Heart right ventricle (tissue), 16 donors: ENCODE results near the gene KLHL40. TPM values are rescaled to one million over a fixed set of nuclear protein-coding genes. Genes with fewer than 3 reads are reported as not detected.
"Not testable (repeated sequence)": the region's sequence is repeated elsewhere in the genome, so short reads cannot be mapped to it uniquely, and the experiment has no call there.

Experiments
- ATAC-seq, 8 donors: fragments of 200-7000 bp; cut with Tn5 transposase; one replicate each; pipeline ENCODE4 v1.9.1; 2020; ENCODE audit warnings: mild to moderate bottlenecking in 8 of 8, moderate library complexity in 8 of 8, moderate number of reproducible peaks in 1 of 8
- DNase-seq, 2 donors: peaks; one replicate each; pipeline ENCODE4 v3.0.0-alpha.2; 2020
- H3K27ac ChIP-seq, 10 donors: fragments of 200-600 bp; sonication (generic) in 2 of 10; one replicate each; pipeline versions ENCODE4 v1.5.0 to v1.8.0; 2020 to 2022; ENCODE audit warnings: mild to moderate bottlenecking in 3 of 10
- H3K27me3 ChIP-seq, 7 donors: fragments of 200-600 bp; one replicate each; pipeline ENCODE4 v1.8.0; 2021 to 2022; ENCODE audit warnings: mild to moderate bottlenecking in 2 of 7
- H3K36me3 ChIP-seq, 9 donors: fragments of 200-600 bp; sonication (generic) in 1 of 9; one replicate each; pipeline versions ENCODE4 v1.5.0 to v1.8.0; 2020 to 2022; ENCODE audit warnings: mild to moderate bottlenecking in 2 of 9
- H3K4me1 ChIP-seq, 9 donors: fragments of 200-600 bp; sonication (generic) in 1 of 9; one replicate each; pipeline versions ENCODE4 v1.5.0 to v1.8.0; 2020 to 2022; ENCODE audit warnings: mild to moderate bottlenecking in 4 of 9
- H3K4me3 ChIP-seq, 10 donors: fragments of 200-600 bp; sonication (generic) in 2 of 10; one replicate each; pipeline versions ENCODE4 v1.5.0 to v1.8.0; 2020 to 2022; ENCODE audit warnings: mild to moderate bottlenecking in 7 of 10, moderate library complexity in 2 of 10
- H3K9me3 ChIP-seq, 11 donors: fragments of 200-600 bp in 10 of 11; sonication (generic) in 2 of 11; one replicate each; pipeline versions ENCODE4 v1.5.0 to v1.8.0; 2013 to 2022; ENCODE audit warnings: mild to moderate bottlenecking in 2 of 11, control low read depth in 1 of 11, moderate library complexity in 1 of 11
- WGBS, 2 donors: extraction: QIAGEN DNeasy Blood & Tissue Kit; methylation state at CpG; one replicate each; pipeline ENCODE4 v1.1.7; 2013; ENCODE audit warnings: inconsistent platforms in 1 of 2; 5-methylcytosine and 5-hydroxymethylcytosine counted together
- intact Hi-C, 10 donors: fragments of 100-400 bp; cut with DNase I; formaldehyde crosslinking; loops; one replicate each; pipeline versions ENCODE4 v1.11.1 to v1.14.2; 2022
- polyA plus RNA-seq, 2 donors: library from polyadenylated mRNA; stranded (reverse); fragments of 200-250 nt; gene quantifications; one replicate each; pipeline ENCODE4 v1.2.3, GENCODE V29; 2013
- total RNA-seq, 10 donors: library from RNA; stranded (reverse); fragmentation: NEBNext Ultra II Directional in 3 of 10; extraction: Animal tissue kit (Norgen Biotek cat#: 25700) in 3 of 10; gene quantifications; one replicate each; pipeline versions ENCODE4 v1.2.1 to v1.2.4, GENCODE V29; 2021 to 2023
- TF ChIP-seq, protein P1 (sequence below), 9 donors: fragments of 200-600 bp; sonication (generic) in 2 of 9; IDR thresholded peaks; one replicate each; pipeline versions ENCODE4 v1.5.0 to v1.8.0; 2021 to 2022; ENCODE audit warnings: antibody characterized with exemption in 9 of 9, mild to moderate bottlenecking in 5 of 9, moderate library complexity in 1 of 9
- donor health status: Arrhythmogenic right ventricular cardiomyopathy.
- donor health status: ischemic (EF 13 %, LVEDD 7.1; RV severe dilation, severe dysfunction).
- donor health status: healthy with polysubstance abuse.
- donor health status: DM: no; HTN: yes; CAD: no.
- donor health status: DM: no; HTN: no; CAD: no.
- donor health status: ischemic (EF 25% LVEDD 6.9; RV normal size, moderate dysfunction).
- donor health status: ischemic (EF 25% LVEDD 5.7; RV mildly dilated, moderate dysfunction).
- donor health status: healthy.
- donor health status: DM: yes; HTN: yes; CAD: no.
- donor health status: Ischemic cardiomyopathy.
- donor health status: ischemic (EF 35%, LVEDD 5.7; RV mildly dilated, moderate dysfunction).
- donor health status: nonischemic (EF 11% LVEDD 7.7; RV severe dilation, severe dysfunction).
- donor health status: DM: yes; HTN: yes; CAD: no.
- donor health status: PGD.
- donor health status: ischemic (EF 29% LVEDD 5.4; RV normal size, mild dysfunction).
- donor health status: nonischemic (EF 23%, LVEDD 6.1; RV moderate dilation, normal function).

The KLHL40 gene
- total and polyA plus RNA-seq, 12 donors = 0.26 to 8.3 (median 0.85) TPM

- no peaks in the 10 kb centered on the region for H3K27me3 ChIP-seq
- peak overlapping the region in 4 of 10 donors; percentile 7 to 75 (median 35) for H3K27ac ChIP-seq
- TF ChIP-seq, protein P1, sequence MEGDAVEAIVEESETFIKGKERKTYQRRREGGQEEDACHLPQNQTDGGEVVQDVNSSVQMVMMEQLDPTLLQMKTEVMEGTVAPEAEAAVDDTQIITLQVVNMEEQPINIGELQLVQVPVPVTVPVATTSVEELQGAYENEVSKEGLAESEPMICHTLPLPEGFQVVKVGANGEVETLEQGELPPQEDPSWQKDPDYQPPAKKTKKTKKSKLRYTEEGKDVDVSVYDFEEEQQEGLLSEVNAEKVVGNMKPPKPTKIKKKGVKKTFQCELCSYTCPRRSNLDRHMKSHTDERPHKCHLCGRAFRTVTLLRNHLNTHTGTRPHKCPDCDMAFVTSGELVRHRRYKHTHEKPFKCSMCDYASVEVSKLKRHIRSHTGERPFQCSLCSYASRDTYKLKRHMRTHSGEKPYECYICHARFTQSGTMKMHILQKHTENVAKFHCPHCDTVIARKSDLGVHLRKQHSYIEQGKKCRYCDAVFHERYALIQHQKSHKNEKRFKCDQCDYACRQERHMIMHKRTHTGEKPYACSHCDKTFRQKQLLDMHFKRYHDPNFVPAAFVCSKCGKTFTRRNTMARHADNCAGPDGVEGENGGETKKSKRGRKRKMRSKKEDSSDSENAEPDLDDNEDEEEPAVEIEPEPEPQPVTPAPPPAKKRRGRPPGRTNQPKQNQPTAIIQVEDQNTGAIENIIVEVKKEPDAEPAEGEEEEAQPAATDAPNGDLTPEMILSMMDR (IDR thresholded peaks at IDR 0.05) = no peak
- H3K36me3 ChIP-seq = no peaks in the 10 kb centered on the region
- 85 to 88% methylated on average over 4 of the region's 4 CpGs for WGBS, 2 donors
- DNase-seq (no peak), ATAC-seq (no peak)
- no peak overlapping the region for H3K4me3 ChIP-seq
- intact Hi-C loops = no loop called here
- no peaks in the 10 kb centered on the region for H3K9me3 ChIP-seq
- H3K4me1 ChIP-seq = peaks cover 0 to 30% (median 3%) of the 10 kb centered on the region in 9 donors
Measured at GRCh38 chr3:42720126-42720525, 34.8 kb downstream of the KLHL40 start.

DNA sequence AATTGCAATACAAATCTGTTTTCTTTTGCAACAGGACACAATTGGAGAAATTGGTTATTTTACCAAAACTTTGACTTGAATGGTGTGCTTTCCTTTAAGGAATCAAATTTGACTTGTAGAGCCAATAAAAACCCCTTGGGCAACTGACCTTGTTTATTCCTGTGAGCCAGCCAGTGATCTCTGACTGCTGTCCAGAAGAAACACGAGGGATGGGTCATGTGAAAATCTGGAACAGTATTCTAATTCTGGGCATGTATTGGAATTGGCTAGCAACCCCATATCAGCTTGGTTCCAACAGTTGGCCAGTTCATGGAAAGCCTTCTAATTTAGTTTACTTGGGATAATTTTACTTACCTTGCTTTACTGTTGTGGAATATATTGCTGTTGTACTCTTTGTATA, 36.4 kb downstream of the KLHL40 start:
- intact Hi-C loops = no loop called here
- no peaks in the 10 kb centered on the region for H3K36me3 ChIP-seq
- DNase-seq (peak in 1 of 2 donors; percentile 29), ATAC-seq (peak in 5 of 8 donors; percentile 37 to 88 (median 53))
- 25 to 26% methylated on average over 1 of the region's 1 CpG for WGBS, 2 donors
- H3K27ac ChIP-seq = peak overlapping the region in 8 of 10 donors; percentile 5 to 75 (median 52)
- no peaks in the 10 kb centered on the region for H3K9me3 ChIP-seq
- H3K4me1 ChIP-seq = peaks cover 0 to 30% (median 3%) of the 10 kb centered on the region in 9 donors
- H3K4me3 ChIP-seq = no peak overlapping the region
- H3K27me3 ChIP-seq = no peaks in the 10 kb centered on the region
- TF ChIP-seq, protein P1 (IDR thresholded peaks at IDR 0.05) = no peak

GRCh38 chr3:42722442-42722841, 37.1 kb downstream of the KLHL40 start:
- WGBS, 2 donors = 67 to 82% methylated on average over 3 of the region's 3 CpGs
- H3K27ac ChIP-seq = peak overlapping the region in 6 of 10 donors; percentile 47 to 75 (median 64)

DNA sequence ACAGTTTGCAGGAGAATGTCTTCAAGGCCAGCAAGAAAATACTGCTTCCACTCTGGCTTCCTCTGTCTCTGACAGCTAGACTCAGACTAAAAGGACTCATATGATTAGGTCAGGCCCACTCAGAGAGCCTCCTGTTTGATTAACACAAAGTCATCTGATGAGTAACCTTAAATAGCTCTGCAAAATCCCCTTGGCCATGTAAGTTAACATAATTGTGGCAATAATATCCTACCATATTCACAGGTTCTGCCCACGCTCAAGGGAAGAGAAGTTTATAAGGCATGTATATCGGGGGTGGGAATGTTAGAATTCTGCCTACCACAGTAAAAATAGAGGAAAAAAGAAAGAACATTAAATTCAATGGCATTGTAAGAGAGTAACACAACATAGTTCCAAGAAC, 37.9 kb downstream of the KLHL40 start:
- TF ChIP-seq, protein P1 (IDR thresholded peaks at IDR 0.05) = no peak
- Histone ChIP-seq H3K4me3 (no peak overlapping the region), H3K27ac (peak overlapping the region in 7 of 10 donors; percentile 6 to 75 (median 58)), H3K27me3 (no peaks in the 10 kb centered on the region), H3K4me1 (peaks cover 0 to 42% (median 8%) of the 10 kb centered on the region in 9 donors), H3K9me3 (no peaks in the 10 kb centered on the region), H3K36me3 (no peaks in the 10 kb centered on the region)
- intact Hi-C loops = no loop called here
- ATAC-seq = peak in 5 of 8 donors; percentile 40 to 56 (median 46)
- 75 to 76% methylated on average over 2 of the region's 2 CpGs for WGBS, 2 donors
- DNase-seq = no peak

More at GRCh38 chr3:42722442-42722841, 37.1 kb downstream of the KLHL40 start:
- ATAC-seq, H3K4me3 ChIP-seq, H3K9me3 ChIP-seq, H3K36me3 ChIP-seq, DNase-seq, intact Hi-C loops, H3K27me3 ChIP-seq: not testable (repeated sequence)
- H3K4me1 ChIP-seq = peaks cover 0 to 34% (median 3%) of the 10 kb centered on the region in 9 donors

- Histone ChIP-seq H3K36me3 (no peaks in the 10 kb centered on the region), H3K27me3 (no peaks in the 10 kb centered on the region), H3K9me3 (peaks cover 0 to 5% (median 0%) of the 10 kb centered on the region in 11 donors), H3K4me3 (no peak overlapping the region), H3K27ac (no peak overlapping the region), H3K4me1 (peaks cover 0 to 53% (median 17%) of the 10 kb centered on the region in 9 donors)
- no peak for ATAC-seq
- TF ChIP-seq, protein P1 (IDR thresholded peaks at IDR 0.05) = no peak
- intact Hi-C loops = no loop called here
- DNase-seq = no peak
- WGBS, 2 donors = 89 to 90% methylated on average over 2 of the region's 2 CpGs
Measured at GRCh38 chr3:42725454-42725853, 40.1 kb downstream of the KLHL40 start.
